Activated CD8-positive, alpha-beta T cell treated with anti-CD3 and anti-CD28 coated beads for 36 hours (primary cell): Measurements from ENCODE around the gene KCNAB1. TPM values are rescaled to one million over a fixed set of nuclear protein-coding genes. Genes with fewer than 3 reads are reported as not detected.

Experiments
- ATAC-seq: fragments of 200-7000 bp; cut with Tn5 transposase; one replicate; pipeline ENCODE4 v1.10.0; 2021; ENCODE audit warnings: mild to moderate bottlenecking, moderate library complexity
- CTCF ChIA-PET: fragments of 350-600 bp; sonication (Branson Sonifier 250); formaldehyde crosslinking; loops from one replicate; lab custom pipeline; 2021; ENCODE audit warnings: antibody characterized with exemption; lab: Charles Lee
- POLR2A ChIA-PET: fragments of 350-600 bp; sonication (Branson Sonifier 250); formaldehyde crosslinking; loops from one replicate; lab custom pipeline; 2021; ENCODE audit warnings: antibody characterized with exemption; lab: Charles Lee
- DNase-seq: peaks from one replicate; pipeline ENCODE4 v3.0.0-alpha.2; 2020
- H3K27ac Mint-ChIP-seq: one replicate; pipeline ENCODE4 v1.8.0; 2021; ENCODE audit warnings: mild to moderate bottlenecking, mixed read lengths
- H3K27me3 Mint-ChIP-seq: one replicate; pipeline ENCODE4 v1.8.0; 2021; ENCODE audit warnings: mixed read lengths
- H3K36me3 Mint-ChIP-seq: one replicate; pipeline ENCODE4 v1.8.0; 2021; ENCODE audit warnings: low read depth, mixed read lengths
- H3K4me1 Mint-ChIP-seq: one replicate; pipeline ENCODE4 v1.8.0; 2021; ENCODE audit warnings: low read depth, mixed read lengths
- H3K4me3 Mint-ChIP-seq: one replicate; pipeline ENCODE4 v1.8.0; 2021; ENCODE audit warnings: mild to moderate bottlenecking, moderate library complexity, mixed read lengths
- H3K9me3 Mint-ChIP-seq: one replicate; pipeline ENCODE4 v1.8.0; 2021; ENCODE audit warnings: mixed read lengths
- CTCF ChIP-seq: fragments of 200-600 bp; IDR thresholded peaks from one replicate; pipeline ENCODE4 v1.8.0; 2022; ENCODE audit warnings: antibody characterized with exemption, mild to moderate bottlenecking
- intact Hi-C: fragments of 100-400 bp; cut with micrococcal nuclease; formaldehyde crosslinking; loops from one replicate; pipeline ENCODE4 v1.10.0; 2022
- total RNA-seq, 2 experiments: library from RNA; stranded (reverse); gene quantifications; one replicate each; pipeline ENCODE4 v1.2.3, GENCODE V29; 2021

Gene KCNAB1
- total RNA-seq, 2 experiments from 2014 or later: not detected

- no peak for TF ChIP-seq CTCF
- peaks cover 15% of the 10 kb centered on the region for H3K27me3 Mint-ChIP-seq
- no peaks in the 10 kb centered on the region for H3K36me3 Mint-ChIP-seq
- no peaks in the 10 kb centered on the region for H3K4me1 Mint-ChIP-seq
- intact Hi-C loops: no loop called here
- ChIA-PET CTCF (no interaction called here), POLR2A (no interaction called here)
- no peak overlapping the region for H3K4me3 Mint-ChIP-seq
- no peak for DNase-seq
- H3K9me3 Mint-ChIP-seq: no peaks in the 10 kb centered on the region
- no peak for ATAC-seq
- no peak overlapping the region for H3K27ac Mint-ChIP-seq
Observed at GRCh38 chr3:156299569-156299968, 179.2 kb downstream of the KCNAB1 start.

DNA sequence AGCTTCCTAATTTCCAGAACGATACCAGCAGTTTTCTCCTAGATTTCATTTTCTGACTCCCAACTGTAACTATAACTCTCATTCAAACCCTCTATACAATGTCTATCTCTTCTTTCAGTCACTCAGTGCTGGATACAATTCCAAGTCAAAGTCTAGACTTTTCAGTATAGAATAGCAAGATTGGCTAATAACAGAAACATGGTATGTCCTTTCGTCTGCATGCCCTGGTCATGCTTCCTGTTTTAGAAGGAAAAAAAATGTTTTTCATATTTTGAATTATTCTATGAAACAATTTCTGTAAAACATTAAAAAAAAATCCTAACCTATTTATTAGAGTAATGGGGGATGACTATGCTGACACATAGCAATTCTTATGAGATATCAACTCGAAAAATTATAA is 180.0 kb downstream of the KCNAB1 start:
- CTCF ChIA-PET: no interaction called here
- intact Hi-C loops: no loop called here
- no peak for TF ChIP-seq CTCF
- H3K4me3 Mint-ChIP-seq: no peak overlapping the region
- H3K9me3 Mint-ChIP-seq: no peaks in the 10 kb centered on the region
- POLR2A ChIA-PET: no interaction called here
- no peak for ATAC-seq
- H3K27ac Mint-ChIP-seq: no peak overlapping the region
- no peak for DNase-seq
- H3K36me3 Mint-ChIP-seq: no peaks in the 10 kb centered on the region
- H3K27me3 Mint-ChIP-seq: peaks cover 15% of the 10 kb centered on the region
- no peaks in the 10 kb centered on the region for H3K4me1 Mint-ChIP-seq

DNA sequence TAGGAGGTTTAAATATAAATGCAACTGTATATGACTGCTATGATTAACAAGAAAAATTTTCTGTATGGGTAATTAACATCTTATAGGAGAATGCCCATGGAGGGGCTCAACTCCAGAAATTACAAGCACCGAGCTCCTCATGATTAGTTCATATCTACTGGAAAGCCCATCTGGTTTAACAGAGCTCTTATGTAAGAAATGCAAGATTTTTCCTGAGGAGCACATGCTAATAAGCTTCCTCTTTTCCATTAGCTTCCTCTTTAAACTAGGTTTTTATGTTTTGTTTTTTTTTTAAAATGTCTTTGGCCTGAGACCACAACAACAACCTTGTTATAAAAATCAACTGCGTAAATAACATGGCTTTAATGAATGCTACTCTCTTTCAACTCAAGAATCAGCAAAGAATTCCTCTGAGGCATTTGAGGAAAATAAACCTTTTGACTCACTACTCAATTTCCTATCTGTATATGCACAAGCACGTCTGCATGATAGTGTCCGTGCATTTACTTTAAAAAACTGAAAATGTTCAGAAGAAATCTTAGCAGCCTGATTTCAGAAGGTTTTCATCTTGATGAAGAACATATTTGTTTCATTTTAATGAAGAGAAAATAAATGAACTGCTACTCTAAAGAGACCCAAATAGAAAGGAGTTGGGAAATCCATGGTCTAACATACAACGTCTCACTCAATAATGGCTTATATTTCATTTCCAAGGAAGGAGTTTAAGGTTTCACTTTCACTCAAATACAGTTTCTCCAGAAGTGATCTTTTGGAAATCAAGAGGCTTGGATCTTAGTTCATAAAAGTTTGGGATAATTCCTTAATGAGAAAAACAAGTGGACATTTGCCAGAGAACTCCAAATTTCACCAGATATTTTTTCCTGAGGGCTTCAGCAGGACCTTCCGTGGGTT is 180.8 kb downstream of the KCNAB1 start:
- intact Hi-C loops: no loop called here
- H3K36me3 Mint-ChIP-seq: no peaks in the 10 kb centered on the region
- peaks cover 12% of the 10 kb centered on the region for H3K27me3 Mint-ChIP-seq
- H3K4me1 Mint-ChIP-seq: no peaks in the 10 kb centered on the region
- CTCF ChIA-PET: no interaction called here
- TF ChIP-seq CTCF: no peak
- POLR2A ChIA-PET: no interaction called here
- DNase-seq (no peak), ATAC-seq (no peak)
- no peaks in the 10 kb centered on the region for H3K9me3 Mint-ChIP-seq
- no peak overlapping the region for H3K4me3 Mint-ChIP-seq
- no peak overlapping the region for H3K27ac Mint-ChIP-seq

GRCh38 chr3:156303001-156303707 is 182.8 kb downstream of the KCNAB1 start:
- intact Hi-C loops: no loop called here
- no peak overlapping the region for H3K27ac Mint-ChIP-seq
- no peak for ATAC-seq
- DNase-seq: no peak
- H3K4me1 Mint-ChIP-seq: no peaks in the 10 kb centered on the region
- H3K4me3 Mint-ChIP-seq: no peak overlapping the region
- ChIA-PET CTCF (no interaction called here), POLR2A (no interaction called here)
- H3K27me3 Mint-ChIP-seq: peaks cover 4% of the 10 kb centered on the region
- no peaks in the 10 kb centered on the region for H3K36me3 Mint-ChIP-seq
- no peak for TF ChIP-seq CTCF
- H3K9me3 Mint-ChIP-seq: no peaks in the 10 kb centered on the region

DNA sequence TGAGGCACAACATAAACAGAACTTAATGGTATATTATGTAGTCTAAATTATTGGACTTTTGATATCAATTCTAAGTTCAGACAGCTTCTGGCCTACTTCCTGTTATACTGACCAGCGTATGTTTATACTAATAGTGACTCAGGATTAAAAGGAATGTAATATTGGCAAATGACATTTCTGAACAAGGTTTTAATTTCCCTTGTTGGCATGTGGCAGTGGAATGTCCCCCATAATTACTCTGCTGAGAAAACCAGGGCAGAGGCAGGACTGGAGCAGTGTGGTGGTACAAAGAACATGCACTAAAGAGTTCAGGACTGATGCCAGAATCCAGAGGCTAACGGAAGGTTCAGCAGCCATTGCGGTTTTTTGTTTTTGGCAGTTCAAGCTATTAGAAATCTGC is 184.0 kb downstream of the KCNAB1 start:
- Mint-ChIP-seq H3K4me3 (no peak overlapping the region), H3K9me3 (no peaks in the 10 kb centered on the region), H3K27me3 (peaks cover 3% of the 10 kb centered on the region), H3K27ac (no peak overlapping the region), H3K36me3 (no peaks in the 10 kb centered on the region), H3K4me1 (no peaks in the 10 kb centered on the region)
- ChIA-PET POLR2A (no interaction called here), CTCF (interaction anchor here (1.4 kb wide), 1 partner anchor 237 kb away, joined by 4 read pairs; no protein-coding TSS in a partner anchor)
- no peak for ATAC-seq
- intact Hi-C loops: no loop called here
- no peak for DNase-seq
- no peak for TF ChIP-seq CTCF
